GM12878 (cell line): ENCODE data around the gene RPL26. TPM values are rescaled to one million over a fixed set of nuclear protein-coding genes. Genes with fewer than 3 reads are reported as not detected.

Experiments
- ASH2L ChIP-seq: fragments of 300-600, 200-600 bp; sonication (generic); IDR thresholded peaks from 2 replicates; pipeline ENCODE4 v1.6.1; 2017; ENCODE audit warnings: low read depth, mild to moderate bottlenecking, borderline replicate concordance
- ATF3 ChIP-seq: IDR thresholded peaks from 2 replicates; pipeline ENCODE4 v1.6.1; 2011; ENCODE audit warnings: low read depth, mild to moderate bottlenecking, low read length, moderate library complexity, borderline replicate concordance; ENCODE audit errors: extremely low read depth
- CBFB ChIP-seq: IDR thresholded peaks from 2 replicates; pipeline ENCODE4 v1.6.1; 2016; ENCODE audit warnings: antibody characterized with exemption, low read depth
- FOXK2 ChIP-seq: fragments of 450-650 bp; IDR thresholded peaks from 2 replicates; pipeline ENCODE4 v1.6.1; 2017; ENCODE audit warnings: mild to moderate bottlenecking, moderate library complexity
- IRF3 ChIP-seq: fragments of 450-650 bp; IDR thresholded peaks from 2 replicates; pipeline ENCODE4 v1.6.1; 2014; ENCODE audit warnings: mild to moderate bottlenecking
- KLF5 ChIP-seq: fragments of 450-650 bp; IDR thresholded peaks from 2 replicates; pipeline ENCODE4 v1.6.1; 2014; ENCODE audit warnings: mild to moderate bottlenecking; ENCODE audit not compliant: partially characterized antibody
- MTA3 ChIP-seq: IDR thresholded peaks from 2 replicates; pipeline ENCODE4 v1.6.1; 2012; ENCODE audit warnings: low read length, inconsistent platforms, borderline replicate concordance
- NR2F1 ChIP-seq: fragments of 450-650 bp; conservative IDR thresholded peaks from 2 replicates; pipeline ENCODE4 v1.6.1; 2017; ENCODE audit warnings: mild to moderate bottlenecking
- NRF1 ChIP-seq: conservative IDR thresholded peaks from 2 replicates; pipeline ENCODE4 v1.6.1; 2011; ENCODE audit warnings: mild to moderate bottlenecking, low read depth, low read length, improper control_type of control experiment
- POLR2AphosphoS2 ChIP-seq: IDR thresholded peaks from 2 replicates; pipeline ENCODE4 v1.6.1; 2011; ENCODE audit warnings: low read depth, mild to moderate bottlenecking, low read length, improper control_type of control experiment, moderate library complexity
- POLR2AphosphoS5 ChIP-seq: IDR thresholded peaks from 2 replicates; pipeline ENCODE4 v1.6.1; 2011; ENCODE audit warnings: mild to moderate bottlenecking, low read length, inconsistent platforms
- RFX5 ChIP-seq: IDR thresholded peaks from 2 replicates; pipeline ENCODE4 v1.6.1; 2011; ENCODE audit warnings: low read depth, low read length, improper control_type of control experiment
- SUZ12 ChIP-seq: fragments of 200-600 bp; sonication (generic); IDR thresholded peaks from one replicate; pipeline ENCODE4 v1.6.1; 2018; ENCODE audit warnings: antibody characterized with exemption, mild to moderate bottlenecking; ENCODE audit not compliant: unreplicated experiment
- TCF12 ChIP-seq: IDR thresholded peaks from 2 replicates; pipeline ENCODE4 v1.6.1; 2011; ENCODE audit warnings: low read depth, mild to moderate bottlenecking, low read length
- WRNIP1 ChIP-seq: IDR thresholded peaks from 2 replicates; pipeline ENCODE4 v1.6.1; 2011; ENCODE audit warnings: low read depth, low read length, improper control_type of control experiment, borderline replicate concordance
- ZBTB33 ChIP-seq: fragments of 450-650 bp; IDR thresholded peaks from 2 replicates; pipeline ENCODE4 v1.6.1; 2017; ENCODE audit warnings: mild to moderate bottlenecking
- ZNF207 ChIP-seq: fragments of 450-650 bp; IDR thresholded peaks from 2 replicates; pipeline ENCODE4 v1.6.1; 2014; ENCODE audit warnings: antibody characterized with exemption, mild to moderate bottlenecking, borderline replicate concordance
- polyA plus RNA-seq, 11 experiments: library from polyadenylated mRNA; depleted of rRNA in 4 of 11; unstranded in 6 of 11; stranded (reverse) in 5 of 11; fragments of >200 nt; fragmentation: Nextera tagmentation in 4 of 11; fragmentation: Illumina TruSeq in 1 of 11; extraction: Ambion mirVana in 4 of 11; extraction: Trizol in 1 of 11; gene quantifications; 1 replicate in 1 of 11; 2 replicates in 10 of 11; pipeline versions ENCODE4 v1.2.1 to v1.2.3, GENCODE V29; 2011 to 2016; ENCODE audit warnings: inconsistent platforms in 2 of 11, missing spikeins in 2 of 11, low read depth in 1 of 11
- total RNA-seq, 4 experiments: library from RNA; depleted of rRNA in 3 of 4; stranded (reverse); fragments of >200 nt in 3 of 4; fragmentation: Illumina TruSeq in 1 of 4; extraction: Trizol in 1 of 4; gene quantifications; 2 replicates each; pipeline versions ENCODE4 v1.2.1 to v1.2.3, GENCODE V29; 2013 to 2021
- TF ChIP-seq, protein P1 (sequence below): fragments of 450-650 bp; IDR thresholded peaks from 2 replicates; pipeline ENCODE4 v1.6.1; 2017; ENCODE audit warnings: borderline replicate concordance
- TF ChIP-seq, protein P2 (sequence below): fragments of 450-650 bp; IDR thresholded peaks from 2 replicates; pipeline ENCODE4 v1.6.1; 2017; ENCODE audit warnings: low read depth, mild to moderate bottlenecking, moderate library complexity
- TF ChIP-seq, protein P3 (sequence below): fragments of 450-650 bp; IDR thresholded peaks from 2 replicates; pipeline ENCODE4 v1.6.1; 2017; ENCODE audit warnings: antibody characterized with exemption, mild to moderate bottlenecking, moderate library complexity

Gene RPL26
- total and polyA plus RNA-seq, 10 of the 15 experiments (the other 5 are each of a cell fraction or from before 2014, with no cell fraction given): 1,451 to 9,244 (median 4,326) TPM

GRCh38 chr17:8383143-8383822, at the start of gene RPL26 (continued):
- no peak for TF ChIP-seq RFX5
- no peak for TF ChIP-seq MTA3
- TF ChIP-seq KLF5: no peak
- TF ChIP-seq ZNF207: peak; percentile 97; the same call in 1 of the 2 replicates
- TF ChIP-seq NR2F1: peak; percentile 70
- TF ChIP-seq ZBTB33: 0 out of 2 replicates have a peak, but pooled peaks have one; percentile 14
- TF ChIP-seq, protein P1, sequence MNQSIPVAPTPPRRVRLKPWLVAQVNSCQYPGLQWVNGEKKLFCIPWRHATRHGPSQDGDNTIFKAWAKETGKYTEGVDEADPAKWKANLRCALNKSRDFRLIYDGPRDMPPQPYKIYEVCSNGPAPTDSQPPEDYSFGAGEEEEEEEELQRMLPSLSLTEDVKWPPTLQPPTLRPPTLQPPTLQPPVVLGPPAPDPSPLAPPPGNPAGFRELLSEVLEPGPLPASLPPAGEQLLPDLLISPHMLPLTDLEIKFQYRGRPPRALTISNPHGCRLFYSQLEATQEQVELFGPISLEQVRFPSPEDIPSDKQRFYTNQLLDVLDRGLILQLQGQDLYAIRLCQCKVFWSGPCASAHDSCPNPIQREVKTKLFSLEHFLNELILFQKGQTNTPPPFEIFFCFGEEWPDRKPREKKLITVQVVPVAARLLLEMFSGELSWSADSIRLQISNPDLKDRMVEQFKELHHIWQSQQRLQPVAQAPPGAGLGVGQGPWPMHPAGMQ: peak; percentile 84
- TF ChIP-seq ASH2L: no peak; the same call in 1 of the 2 replicates
- 0 out of 2 replicates have a peak, but pooled peaks have one; percentile 26 for TF ChIP-seq WRNIP1
- peak; percentile 97 for TF ChIP-seq CBFB
- TF ChIP-seq POLR2AphosphoS2: peak; percentile 91; the same call in 1 of the 2 replicates
- TF ChIP-seq NRF1: no peak
- TF ChIP-seq, protein P2, sequence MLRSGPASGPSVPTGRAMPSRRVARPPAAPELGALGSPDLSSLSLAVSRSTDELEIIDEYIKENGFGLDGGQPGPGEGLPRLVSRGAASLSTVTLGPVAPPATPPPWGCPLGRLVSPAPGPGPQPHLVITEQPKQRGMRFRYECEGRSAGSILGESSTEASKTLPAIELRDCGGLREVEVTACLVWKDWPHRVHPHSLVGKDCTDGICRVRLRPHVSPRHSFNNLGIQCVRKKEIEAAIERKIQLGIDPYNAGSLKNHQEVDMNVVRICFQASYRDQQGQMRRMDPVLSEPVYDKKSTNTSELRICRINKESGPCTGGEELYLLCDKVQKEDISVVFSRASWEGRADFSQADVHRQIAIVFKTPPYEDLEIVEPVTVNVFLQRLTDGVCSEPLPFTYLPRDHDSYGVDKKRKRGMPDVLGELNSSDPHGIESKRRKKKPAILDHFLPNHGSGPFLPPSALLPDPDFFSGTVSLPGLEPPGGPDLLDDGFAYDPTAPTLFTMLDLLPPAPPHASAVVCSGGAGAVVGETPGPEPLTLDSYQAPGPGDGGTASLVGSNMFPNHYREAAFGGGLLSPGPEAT: peak; percentile 99
- no peak for TF ChIP-seq IRF3
- no peak for TF ChIP-seq ATF3
- peak; percentile 99 for TF ChIP-seq POLR2AphosphoS5
- no peak for TF ChIP-seq SUZ12
- TF ChIP-seq, protein P3, sequence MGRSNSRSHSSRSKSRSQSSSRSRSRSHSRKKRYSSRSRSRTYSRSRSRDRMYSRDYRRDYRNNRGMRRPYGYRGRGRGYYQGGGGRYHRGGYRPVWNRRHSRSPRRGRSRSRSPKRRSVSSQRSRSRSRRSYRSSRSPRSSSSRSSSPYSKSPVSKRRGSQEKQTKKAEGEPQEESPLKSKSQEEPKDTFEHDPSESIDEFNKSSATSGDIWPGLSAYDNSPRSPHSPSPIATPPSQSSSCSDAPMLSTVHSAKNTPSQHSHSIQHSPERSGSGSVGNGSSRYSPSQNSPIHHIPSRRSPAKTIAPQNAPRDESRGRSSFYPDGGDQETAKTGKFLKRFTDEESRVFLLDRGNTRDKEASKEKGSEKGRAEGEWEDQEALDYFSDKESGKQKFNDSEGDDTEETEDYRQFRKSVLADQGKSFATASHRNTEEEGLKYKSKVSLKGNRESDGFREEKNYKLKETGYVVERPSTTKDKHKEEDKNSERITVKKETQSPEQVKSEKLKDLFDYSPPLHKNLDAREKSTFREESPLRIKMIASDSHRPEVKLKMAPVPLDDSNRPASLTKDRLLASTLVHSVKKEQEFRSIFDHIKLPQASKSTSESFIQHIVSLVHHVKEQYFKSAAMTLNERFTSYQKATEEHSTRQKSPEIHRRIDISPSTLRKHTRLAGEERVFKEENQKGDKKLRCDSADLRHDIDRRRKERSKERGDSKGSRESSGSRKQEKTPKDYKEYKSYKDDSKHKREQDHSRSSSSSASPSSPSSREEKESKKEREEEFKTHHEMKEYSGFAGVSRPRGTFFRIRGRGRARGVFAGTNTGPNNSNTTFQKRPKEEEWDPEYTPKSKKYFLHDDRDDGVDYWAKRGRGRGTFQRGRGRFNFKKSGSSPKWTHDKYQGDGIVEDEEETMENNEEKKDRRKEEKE: no peak
- TF ChIP-seq TCF12: peak; percentile 81; the same call in 1 of the 2 replicates
- peak; percentile 59 for TF ChIP-seq FOXK2
